Measurements from ENCODE around the gene MRPL1. TPM values are rescaled to one million over a fixed set of nuclear protein-coding genes. Genes with fewer than 3 reads are reported as not detected.

Gene MRPL1
- polyA plus RNA-seq, 1 donor from 2014 or later, result 30.0 TPM

- H3K36me3 Mint-ChIP-seq, result peaks cover 8% of the 10 kb centered on the region
- H3K4me3 Mint-ChIP-seq, result no peak overlapping the region
- H3K9me3 Mint-ChIP-seq, result no peaks in the 10 kb centered on the region
- H3K4me1 Mint-ChIP-seq, result peaks cover 13 to 18% (median 13%) of the 10 kb centered on the region in 3 donors
- H3K27ac Mint-ChIP-seq, result no peak overlapping the region
- H3K27me3 Mint-ChIP-seq, result no peaks in the 10 kb centered on the region
These were observed 10.3 kb downstream of the MRPL1 start for GRCh38 chr4:77872723-77873445.

- H3K4me3 Mint-ChIP-seq, result no peak overlapping the region
- H3K36me3 Mint-ChIP-seq, result peaks cover 12% of the 10 kb centered on the region
- no peaks in the 10 kb centered on the region for H3K9me3 Mint-ChIP-seq
- no peak overlapping the region for H3K27ac Mint-ChIP-seq
- peaks cover 4 to 13% (median 6%) of the 10 kb centered on the region in 3 donors for H3K4me1 Mint-ChIP-seq
- H3K27me3 Mint-ChIP-seq, result no peaks in the 10 kb centered on the region
These were observed 14.5 kb downstream of the MRPL1 start for GRCh38 chr4:77877167-77877566.

GRCh38 chr4:77877771-77878565 is 15.3 kb downstream of the MRPL1 start:
- Mint-ChIP-seq H3K27me3 (no peaks in the 10 kb centered on the region), H3K4me3 (no peak overlapping the region), H3K27ac (no peak overlapping the region), H3K4me1 (peaks cover 6 to 13% (median 8%) of the 10 kb centered on the region in 3 donors), H3K9me3 (no peaks in the 10 kb centered on the region), H3K36me3 (peaks cover 12% of the 10 kb centered on the region)

- no peak overlapping the region for H3K4me3 Mint-ChIP-seq
- no peaks in the 10 kb centered on the region for H3K27me3 Mint-ChIP-seq
- peaks cover 5% of the 10 kb centered on the region for H3K36me3 Mint-ChIP-seq
- peaks cover 6 to 13% (median 8%) of the 10 kb centered on the region in 3 donors for H3K4me1 Mint-ChIP-seq
- H3K9me3 Mint-ChIP-seq, result no peaks in the 10 kb centered on the region
- no peak overlapping the region for H3K27ac Mint-ChIP-seq
These were observed 18.2 kb downstream of the MRPL1 start for GRCh38 chr4:77880784-77881183.

GRCh38 chr4:77881460-77882295 is 19.0 kb downstream of the MRPL1 start:
- Mint-ChIP-seq H3K27me3 (no peaks in the 10 kb centered on the region), H3K9me3 (no peaks in the 10 kb centered on the region), H3K36me3 (peaks cover 10% of the 10 kb centered on the region), H3K4me3 (peak overlapping the region in 1 of 4 donors; percentile 79), H3K4me1 (peaks cover 6 to 13% (median 8%) of the 10 kb centered on the region in 3 donors), H3K27ac (peak overlapping the region in 1 of 3 donors; percentile 36)

- peaks cover 11% of the 10 kb centered on the region for H3K36me3 Mint-ChIP-seq
- peaks cover 17 to 44% (median 27%) of the 10 kb centered on the region in 3 donors for H3K4me1 Mint-ChIP-seq
- H3K27me3 Mint-ChIP-seq, result no peaks in the 10 kb centered on the region
- no peaks in the 10 kb centered on the region for H3K9me3 Mint-ChIP-seq
- H3K4me3 Mint-ChIP-seq, result peak overlapping the region in 2 of 4 donors; percentile 69 to 82
- H3K27ac Mint-ChIP-seq, result peak overlapping the region in 1 of 3 donors; percentile 64
These were observed 30.8 kb downstream of the MRPL1 start for GRCh38 chr4:77893451-77893850.

GRCh38 chr4:77899607-77900006 is 37.0 kb downstream of the MRPL1 start:
- no peaks in the 10 kb centered on the region for H3K9me3 Mint-ChIP-seq
- peaks cover 12 to 27% (median 13%) of the 10 kb centered on the region in 3 donors for H3K4me1 Mint-ChIP-seq
- peak overlapping the region in 1 of 3 donors; percentile 48 for H3K27ac Mint-ChIP-seq
- peaks cover 14% of the 10 kb centered on the region for H3K36me3 Mint-ChIP-seq
- peak overlapping the region in 1 of 4 donors; percentile 81 for H3K4me3 Mint-ChIP-seq
- H3K27me3 Mint-ChIP-seq, result no peaks in the 10 kb centered on the region

- H3K4me3 Mint-ChIP-seq, result no peak overlapping the region
- H3K27ac Mint-ChIP-seq, result no peak overlapping the region
- H3K36me3 Mint-ChIP-seq, result peaks cover 16% of the 10 kb centered on the region
- H3K4me1 Mint-ChIP-seq, result peaks cover 9 to 16% (median 10%) of the 10 kb centered on the region in 3 donors
- H3K27me3 Mint-ChIP-seq, result no peaks in the 10 kb centered on the region
- H3K9me3 Mint-ChIP-seq, result no peaks in the 10 kb centered on the region
These were observed 40.6 kb downstream of the MRPL1 start for GRCh38 chr4:77903186-77903585.

- Mint-ChIP-seq H3K27ac (no peak overlapping the region), H3K4me3 (no peak overlapping the region), H3K27me3 (no peaks in the 10 kb centered on the region), H3K36me3 (peaks cover 11% of the 10 kb centered on the region), H3K4me1 (peaks cover 0 to 4% (median 3%) of the 10 kb centered on the region in 3 donors), H3K9me3 (no peaks in the 10 kb centered on the region)
These were observed 43.1 kb downstream of the MRPL1 start for GRCh38 chr4:77905651-77906263.

GRCh38 chr4:77910676-77911075 is 48.0 kb downstream of the MRPL1 start:
- Mint-ChIP-seq H3K4me3 (no peak overlapping the region), H3K27me3 (no peaks in the 10 kb centered on the region), H3K27ac (no peak overlapping the region), H3K9me3 (no peaks in the 10 kb centered on the region), H3K4me1 (peaks cover 14 to 20% (median 18%) of the 10 kb centered on the region in 3 donors), H3K36me3 (peaks cover 13% of the 10 kb centered on the region)

- Mint-ChIP-seq H3K36me3 (peaks cover 10% of the 10 kb centered on the region), H3K27me3 (no peaks in the 10 kb centered on the region), H3K27ac (peak overlapping the region in 1 of 3 donors; percentile 62), H3K4me1 (peaks cover 14 to 21% (median 18%) of the 10 kb centered on the region in 3 donors), H3K9me3 (no peaks in the 10 kb centered on the region), H3K4me3 (no peak overlapping the region)
These were observed 48.5 kb downstream of the MRPL1 start for GRCh38 chr4:77911091-77911490.

- Mint-ChIP-seq H3K27ac (peak overlapping the region in 1 of 3 donors; percentile 39), H3K9me3 (no peaks in the 10 kb centered on the region), H3K4me3 (peak overlapping the region in 3 of 4 donors; percentile 0 to 23 (median 0)), H3K27me3 (no peaks in the 10 kb centered on the region), H3K36me3 (peaks cover 7% of the 10 kb centered on the region), H3K4me1 (peaks cover 16 to 23% (median 17%) of the 10 kb centered on the region in 3 donors)
These were observed 49.3 kb downstream of the MRPL1 start for GRCh38 chr4:77911842-77912450.

- H3K9me3 Mint-ChIP-seq, result no peaks in the 10 kb centered on the region
- peaks cover 6% of the 10 kb centered on the region for H3K36me3 Mint-ChIP-seq
- H3K27me3 Mint-ChIP-seq, result no peaks in the 10 kb centered on the region
- peaks cover 25 to 35% (median 27%) of the 10 kb centered on the region in 3 donors for H3K4me1 Mint-ChIP-seq
- no peak overlapping the region for H3K27ac Mint-ChIP-seq
- H3K4me3 Mint-ChIP-seq, result no peak overlapping the region
These were observed 50.7 kb downstream of the MRPL1 start for GRCh38 chr4:77913348-77913747.

GRCh38 chr4:77917075-77917474 is 54.4 kb downstream of the MRPL1 start:
- Mint-ChIP-seq H3K27me3 (no peaks in the 10 kb centered on the region), H3K27ac (no peak overlapping the region), H3K4me3 (no peak overlapping the region), H3K9me3 (no peaks in the 10 kb centered on the region), H3K36me3 (peaks cover 6% of the 10 kb centered on the region), H3K4me1 (peaks cover 24 to 30% (median 27%) of the 10 kb centered on the region in 3 donors)

All from IgD-negative memory B cell (primary cell).